Tibial nerve (tissue), 3 donors: ENCODE data around the gene MRNIP.

Experiments used
- CTCF ChIP-seq, 5 experiments: fragments of 200-600 bp in 3 of 5; fragments of 450-650 bp in 2 of 5; sonication (generic) in 3 of 5; IDR thresholded peaks; one replicate each; pipeline ENCODE4 v1.5.1; 2016 to 2019; ENCODE audit warnings: antibody characterized with exemption in 5 of 5, mild to moderate bottlenecking in 3 of 5, moderate library complexity in 2 of 5
- POLR2A ChIP-seq, 2 donors: fragments of 450-650 bp; IDR thresholded peaks; one replicate each; pipeline ENCODE4 v1.6.1; 2017; ENCODE audit warnings: antibody characterized with exemption in 2 of 2, mild to moderate bottlenecking in 2 of 2, moderate library complexity in 2 of 2

- TF ChIP-seq CTCF (IDR thresholded peaks at IDR 0.05) (no peak), POLR2A (IDR thresholded peaks at IDR 0.05) (no peak)
These were observed 7.0 kb upstream of the MRNIP start for GRCh38 chr5:179865491-179866240.
